Spleen (tissue), 7 donors: ENCODE results near the gene CFAP97D1.

ENCODE experiments used
- POLR2A ChIP-seq, 3 donors: fragments of 450-650 bp; IDR thresholded peaks; one replicate each; pipeline ENCODE4 v1.5.1; 2017; ENCODE audit warnings: antibody characterized with exemption in 3 of 3, mild to moderate bottlenecking in 1 of 3
- TF ChIP-seq, protein P1 (sequence below), 11 experiments: fragments of 200-600 bp in 7 of 11; fragments of 450-650 bp in 4 of 11; sonication (generic) in 4 of 11; IDR thresholded peaks in 8 of 11; conservative IDR thresholded peaks in 3 of 11; 1 replicate in 7 of 11; 2 replicates in 4 of 11; pipeline versions ENCODE4 v1.4.0 to v1.8.0; 2016 to 2021; ENCODE audit warnings: antibody characterized with exemption in 11 of 11, inconsistent platforms in 4 of 11, mild to moderate bottlenecking in 1 of 11
- donor health status: DM: no; HTN: no; CAD: no; lungs with moderate emphysema.
- donor health status: DM: no; HTN: no; CAD: no.
- donor health status: DM: no; HTN: no; CAD: no.

DNA sequence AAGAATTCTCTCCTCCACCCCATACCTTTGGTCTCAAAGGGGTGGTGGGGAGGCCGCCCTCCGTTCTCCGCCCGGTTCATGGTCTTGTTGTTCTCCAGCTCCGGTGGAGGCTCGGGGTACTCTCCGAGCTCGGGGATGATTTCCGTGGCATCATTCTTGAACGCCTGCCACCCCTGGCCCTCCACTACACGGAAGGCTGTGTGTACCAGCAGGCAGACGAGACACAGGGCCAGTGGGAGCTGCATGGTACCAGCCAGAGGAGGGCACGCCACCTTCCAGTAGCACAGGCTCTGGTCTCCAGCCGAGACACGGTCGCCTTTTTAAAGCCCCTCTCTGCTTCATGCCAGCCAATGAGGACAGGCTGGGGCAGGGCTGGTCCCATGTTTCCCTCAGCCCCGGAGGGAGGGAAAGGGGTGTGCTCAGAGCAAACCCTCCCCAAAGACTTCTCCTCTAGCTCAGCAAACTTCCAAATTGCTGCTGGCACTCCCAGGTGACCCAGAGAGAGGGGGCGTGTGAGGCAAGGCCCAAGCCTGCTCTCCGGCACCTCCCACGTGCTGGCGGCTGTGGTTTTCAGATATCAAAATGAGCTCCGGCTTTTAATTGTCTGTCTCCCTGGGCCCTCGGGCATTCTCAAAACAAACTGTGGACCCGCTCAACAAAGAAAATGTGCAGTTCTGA is 21.6 kb upstream of the CFAP97D1 start, which contains the start of gene SOST:
- TF ChIP-seq, protein P1, sequence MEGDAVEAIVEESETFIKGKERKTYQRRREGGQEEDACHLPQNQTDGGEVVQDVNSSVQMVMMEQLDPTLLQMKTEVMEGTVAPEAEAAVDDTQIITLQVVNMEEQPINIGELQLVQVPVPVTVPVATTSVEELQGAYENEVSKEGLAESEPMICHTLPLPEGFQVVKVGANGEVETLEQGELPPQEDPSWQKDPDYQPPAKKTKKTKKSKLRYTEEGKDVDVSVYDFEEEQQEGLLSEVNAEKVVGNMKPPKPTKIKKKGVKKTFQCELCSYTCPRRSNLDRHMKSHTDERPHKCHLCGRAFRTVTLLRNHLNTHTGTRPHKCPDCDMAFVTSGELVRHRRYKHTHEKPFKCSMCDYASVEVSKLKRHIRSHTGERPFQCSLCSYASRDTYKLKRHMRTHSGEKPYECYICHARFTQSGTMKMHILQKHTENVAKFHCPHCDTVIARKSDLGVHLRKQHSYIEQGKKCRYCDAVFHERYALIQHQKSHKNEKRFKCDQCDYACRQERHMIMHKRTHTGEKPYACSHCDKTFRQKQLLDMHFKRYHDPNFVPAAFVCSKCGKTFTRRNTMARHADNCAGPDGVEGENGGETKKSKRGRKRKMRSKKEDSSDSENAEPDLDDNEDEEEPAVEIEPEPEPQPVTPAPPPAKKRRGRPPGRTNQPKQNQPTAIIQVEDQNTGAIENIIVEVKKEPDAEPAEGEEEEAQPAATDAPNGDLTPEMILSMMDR (IDR thresholded peaks at IDR 0.05 in 8 of 11, conservative IDR thresholded peaks at IDR 0.05 in 3 of 11): no peak
- no peak for TF ChIP-seq POLR2A (IDR thresholded peaks at IDR 0.05)
